Fibroblast of the conjunctiva (primary cell): Measurements from ENCODE around the gene RCE1.
"Not testable (repeated sequence)": the region's sequence is repeated elsewhere in the genome, so short reads cannot be mapped to it uniquely, and the experiment has no call there.

Experiments
- DNase-seq: peaks from one replicate; pipeline ENCODE4 v3.0.0-alpha.2; 2010; ENCODE audit warnings: low read depth

RCE1 gene, protein sequence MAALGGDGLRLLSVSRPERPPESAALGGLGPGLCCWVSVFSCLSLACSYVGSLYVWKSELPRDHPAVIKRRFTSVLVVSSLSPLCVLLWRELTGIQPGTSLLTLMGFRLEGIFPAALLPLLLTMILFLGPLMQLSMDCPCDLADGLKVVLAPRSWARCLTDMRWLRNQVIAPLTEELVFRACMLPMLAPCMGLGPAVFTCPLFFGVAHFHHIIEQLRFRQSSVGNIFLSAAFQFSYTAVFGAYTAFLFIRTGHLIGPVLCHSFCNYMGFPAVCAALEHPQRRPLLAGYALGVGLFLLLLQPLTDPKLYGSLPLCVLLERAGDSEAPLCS

DNA sequence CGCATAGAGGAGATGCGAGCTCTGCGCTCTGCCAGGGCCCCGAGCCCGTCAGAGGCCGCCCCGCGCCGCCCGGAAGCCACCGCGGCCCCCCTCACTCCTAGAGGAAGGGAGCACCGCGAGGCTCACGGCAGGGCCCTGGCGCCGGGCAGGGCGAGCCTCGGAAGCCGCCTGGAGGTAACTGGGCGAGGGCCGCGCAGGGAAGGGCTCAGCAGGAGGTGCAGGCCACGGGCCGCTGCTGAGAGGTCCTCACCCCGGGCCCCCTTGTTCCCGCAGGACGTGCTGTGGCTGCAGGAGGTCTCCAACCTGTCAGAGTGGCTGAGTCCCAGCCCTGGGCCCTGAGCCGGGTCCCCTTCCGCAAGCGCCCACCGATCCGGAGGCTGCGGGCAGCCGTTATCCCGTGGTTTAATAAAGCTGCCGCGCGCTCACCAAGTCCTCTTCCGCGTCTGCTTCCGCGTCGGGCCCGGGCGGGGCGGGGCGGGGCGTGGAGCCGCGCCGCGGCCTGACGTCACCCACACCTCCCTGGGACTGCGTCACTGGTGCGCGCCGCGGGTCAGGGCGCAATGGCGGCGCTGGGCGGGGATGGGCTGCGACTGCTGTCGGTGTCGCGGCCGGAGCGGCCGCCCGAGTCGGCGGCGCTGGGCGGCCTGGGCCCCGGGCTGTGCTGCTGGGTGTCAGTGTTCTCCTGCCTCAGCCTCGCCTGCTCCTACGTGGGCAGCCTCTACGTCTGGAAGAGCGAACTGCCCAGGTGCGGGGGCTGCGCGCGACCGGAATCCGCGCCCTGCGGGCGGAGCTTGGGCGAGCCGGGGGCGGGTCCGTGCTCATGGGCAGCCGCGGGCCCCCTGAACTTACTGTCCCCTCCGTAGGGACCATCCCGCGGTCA, at the start of gene RCE1:
Gene RCE1 (plus strand): TSS at position 546 of the 880 bp plus-strand sequence. CDS start 15 bp downstream, at position 561.
- DNase-seq, result peak; percentile 71

DNA sequence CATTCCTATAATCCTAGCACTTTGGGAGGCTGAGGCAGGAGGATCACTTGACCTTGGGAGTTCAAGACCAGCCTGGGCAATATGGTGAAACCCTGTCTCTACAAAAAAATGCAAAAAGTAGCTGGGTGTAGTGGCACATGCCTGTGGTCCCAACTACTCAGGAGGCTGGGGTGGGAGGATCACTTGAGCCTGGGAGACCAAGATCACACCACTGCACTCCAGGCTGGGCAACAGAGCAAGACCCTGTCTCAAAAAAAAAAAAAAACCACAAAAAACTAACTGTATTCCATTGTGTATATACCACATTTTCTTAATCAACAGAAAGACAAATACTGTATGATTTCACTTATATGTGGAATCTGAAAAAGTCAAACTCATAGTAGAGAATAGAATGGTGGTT, 43.4 kb upstream of the RCE1 start:
- not testable (repeated sequence) for DNase-seq

DNA sequence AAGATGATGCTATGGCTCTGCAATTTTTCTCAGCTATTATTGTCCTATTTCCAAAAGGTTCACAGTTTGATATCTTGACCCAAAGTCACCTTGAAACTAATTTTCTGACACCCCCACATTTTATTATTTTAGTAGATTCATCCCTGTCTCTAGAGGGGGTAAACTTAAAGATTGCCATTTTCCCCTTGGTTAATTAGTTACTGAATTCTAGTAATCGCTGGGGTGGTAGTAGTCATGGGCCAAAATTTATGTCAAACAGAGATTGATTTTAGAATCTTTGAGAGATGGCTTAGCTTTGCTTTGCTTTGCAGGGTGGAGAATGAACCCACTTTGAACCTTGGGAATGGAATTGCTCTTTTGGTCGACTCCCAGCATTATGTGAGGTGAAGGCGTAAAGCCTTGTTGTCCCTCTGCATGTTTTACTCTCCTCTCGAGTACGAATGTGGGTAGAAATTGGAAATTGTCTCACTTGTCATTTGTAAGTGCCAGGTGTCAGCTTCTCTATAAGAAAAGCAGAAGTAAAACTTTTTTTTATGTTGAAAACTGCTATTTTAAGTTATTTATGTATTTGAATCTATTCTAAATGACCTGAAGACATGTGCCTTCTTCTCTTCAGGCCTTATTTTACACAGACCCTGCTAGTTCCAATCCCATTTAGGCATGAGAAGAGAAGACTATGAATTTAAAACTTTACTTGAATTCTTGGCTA, 42.4 kb upstream of the RCE1 start:
- DNase-seq, result no peak

DNA sequence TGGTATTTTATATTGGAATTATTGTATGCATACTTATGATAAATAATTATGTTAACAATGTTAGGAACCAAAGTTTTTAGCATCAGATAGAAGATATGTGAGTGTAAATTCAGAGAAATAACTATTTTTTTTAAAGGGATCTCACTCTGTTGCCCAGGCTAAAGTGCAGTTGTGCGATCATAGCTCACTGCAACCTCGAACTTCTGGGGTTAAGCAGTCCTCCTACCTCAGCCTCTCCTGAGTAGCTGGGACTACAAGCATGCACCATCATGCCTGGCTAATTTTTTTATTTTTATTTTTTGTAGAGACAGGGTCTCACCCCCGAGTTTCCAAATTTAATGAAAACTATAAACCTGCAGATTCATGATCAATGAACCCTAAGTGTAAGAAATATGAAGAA, 33.6 kb upstream of the RCE1 start:
- DNase-seq, result no peak

DNA sequence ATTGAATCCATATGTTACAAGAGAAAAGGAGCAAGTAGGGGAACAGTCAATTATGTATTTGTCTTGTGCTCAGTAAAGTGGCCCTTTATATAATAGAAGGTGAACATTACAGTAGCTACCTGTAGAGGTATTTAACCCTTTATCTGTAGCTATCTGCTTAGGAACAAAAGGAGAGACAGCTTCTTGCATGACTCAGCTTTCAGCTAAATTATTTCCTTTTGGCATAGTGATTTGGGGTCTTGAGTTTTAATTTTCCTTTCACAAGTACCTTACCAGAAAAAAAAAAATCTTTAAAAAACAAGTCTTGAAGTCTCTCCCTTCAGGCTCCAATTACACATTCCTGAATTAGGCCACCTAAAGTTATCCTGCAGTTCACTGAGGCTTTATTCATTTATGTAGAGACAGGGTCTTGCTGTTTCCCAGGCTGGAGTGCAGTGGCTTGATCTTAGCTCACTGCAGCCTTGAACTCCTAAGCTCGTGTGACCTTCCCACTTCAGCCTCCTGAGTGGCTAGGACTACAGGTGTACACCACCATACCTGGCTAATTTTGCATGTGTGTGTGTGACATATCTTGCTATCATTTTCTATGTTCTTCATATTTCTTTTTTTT, 32.6 kb upstream of the RCE1 start:
- DNase-seq, result no peak

DNA sequence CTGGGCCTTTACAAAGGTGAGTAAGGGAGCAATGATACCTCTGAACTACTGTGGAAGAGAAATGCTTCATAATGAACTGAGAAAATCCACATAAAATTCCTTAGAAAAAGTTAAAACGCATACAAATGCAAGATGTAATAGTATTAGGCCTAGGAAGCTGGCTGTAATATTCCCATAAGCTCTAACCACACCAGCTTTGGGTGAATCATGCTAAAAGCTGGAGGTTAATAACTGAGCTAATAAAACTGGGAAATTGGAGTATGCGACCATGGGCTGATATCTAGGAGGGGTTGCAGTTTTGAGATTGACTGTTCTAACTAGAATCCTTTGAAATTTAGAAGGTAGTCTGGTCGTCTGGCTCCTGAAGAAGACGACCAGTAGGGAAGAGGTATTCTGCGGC, 28.6 kb upstream of the RCE1 start:
- no peak for DNase-seq

DNA sequence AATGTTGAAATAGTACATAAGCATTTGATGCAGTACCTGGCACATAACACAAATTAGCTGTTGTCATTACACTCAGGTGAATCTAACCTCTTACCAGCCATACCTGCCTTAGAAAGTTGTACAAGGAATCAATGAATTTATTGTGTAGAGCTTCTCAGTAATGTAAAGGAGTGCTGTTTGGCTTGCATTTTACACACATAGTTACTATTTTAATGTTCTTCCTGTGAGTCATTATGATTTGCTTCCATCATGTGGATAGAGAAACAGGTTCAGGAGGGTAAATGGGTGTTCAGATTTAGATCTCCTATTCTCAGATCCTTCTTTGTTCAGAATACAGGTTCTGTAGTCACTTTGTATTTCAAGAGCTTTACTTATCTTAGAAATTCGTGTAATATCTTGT, 27.6 kb upstream of the RCE1 start:
- no peak for DNase-seq

DNA sequence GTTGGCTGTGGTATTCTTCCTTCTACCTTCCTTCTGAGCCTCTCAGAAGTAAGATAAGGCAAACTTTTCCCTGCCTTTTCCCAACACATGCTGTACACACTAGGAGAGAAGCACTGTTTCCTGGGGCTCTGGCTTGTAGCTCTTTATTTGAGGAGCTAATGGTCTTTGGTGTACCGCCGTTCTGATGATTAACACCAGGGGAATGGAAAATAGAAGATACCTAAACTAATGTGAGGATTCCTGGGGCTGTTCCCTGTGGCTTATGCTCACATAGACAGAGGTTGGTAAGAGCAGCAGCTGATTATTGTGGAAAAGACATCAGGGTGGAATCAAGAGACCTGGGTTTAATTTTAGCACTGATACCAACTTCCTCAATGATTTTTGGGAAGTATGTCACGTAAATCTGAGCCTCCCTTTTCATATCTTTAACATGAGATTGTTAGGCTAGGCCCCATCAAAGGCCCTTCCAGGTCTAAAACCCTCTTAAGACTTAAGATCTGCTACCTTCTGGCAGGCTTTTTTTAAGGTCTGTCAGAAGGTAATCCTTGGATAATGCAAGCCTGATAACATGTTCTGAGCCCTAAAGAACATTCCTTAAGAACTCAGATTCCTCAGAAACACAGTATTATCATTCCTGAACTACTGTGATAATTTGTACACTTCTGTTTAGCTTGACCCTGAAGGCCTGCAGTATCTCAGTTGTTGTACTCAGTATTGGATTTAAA, 24.8 kb upstream of the RCE1 start:
- DNase-seq, result no peak

DNA sequence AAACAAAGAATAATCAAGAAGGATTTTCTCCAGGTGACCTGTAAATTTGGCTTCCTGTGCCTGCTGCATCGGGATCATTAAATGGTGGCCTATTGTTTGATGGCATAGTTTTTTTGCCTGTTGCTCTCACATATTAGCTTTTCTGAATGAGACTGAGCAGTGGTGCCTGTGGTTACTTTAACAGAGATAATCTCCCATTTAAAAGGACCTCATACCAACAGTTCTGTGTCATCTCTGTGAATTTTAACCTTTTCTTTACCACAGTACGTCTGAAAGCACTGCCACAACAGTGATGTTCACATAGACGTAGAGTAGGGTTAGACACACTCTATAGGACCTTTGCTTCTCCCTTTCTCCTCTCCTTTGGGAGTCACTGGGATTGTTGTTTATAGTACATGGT, 22.9 kb upstream of the RCE1 start:
- DNase-seq, result no peak

DNA sequence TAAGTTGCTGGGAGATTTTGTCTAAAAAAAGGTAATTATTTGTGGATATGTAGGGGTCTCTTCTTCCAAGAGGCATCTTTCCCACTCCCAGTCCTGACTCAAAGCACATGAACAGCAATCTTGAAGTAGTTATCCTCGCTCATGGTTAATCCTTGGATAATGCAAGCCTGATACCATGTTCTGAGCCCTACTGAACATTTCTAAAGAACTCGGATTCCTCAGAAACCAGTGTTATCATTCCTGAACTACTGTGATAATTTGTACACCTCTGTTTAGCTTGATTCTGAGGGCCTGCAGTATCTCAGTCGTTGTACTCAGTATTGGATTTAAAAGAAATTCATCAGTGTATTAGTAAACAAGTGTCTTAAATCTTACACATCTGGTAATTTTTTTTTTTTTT, 22.3 kb upstream of the RCE1 start:
- no peak for DNase-seq

DNA sequence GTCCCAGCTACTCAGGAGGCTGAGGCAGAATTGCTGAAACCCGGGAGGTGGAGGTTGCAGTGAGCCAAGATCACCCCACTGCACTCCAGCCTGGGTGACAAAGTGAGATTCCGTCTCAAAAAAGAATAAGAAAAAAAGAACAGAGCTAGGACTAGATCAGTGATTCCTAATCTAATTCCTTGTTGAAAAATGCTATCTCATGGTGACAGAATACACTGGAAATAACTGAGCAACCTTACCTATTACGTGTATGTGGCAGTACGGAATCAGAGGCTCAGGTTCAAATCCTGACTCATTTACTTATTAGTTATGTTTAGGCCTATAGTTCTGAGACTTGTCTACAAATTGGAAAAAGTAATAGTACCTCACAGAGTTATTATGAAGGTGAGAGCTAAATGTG, 19.5 kb upstream of the RCE1 start:
- no peak for DNase-seq

DNA sequence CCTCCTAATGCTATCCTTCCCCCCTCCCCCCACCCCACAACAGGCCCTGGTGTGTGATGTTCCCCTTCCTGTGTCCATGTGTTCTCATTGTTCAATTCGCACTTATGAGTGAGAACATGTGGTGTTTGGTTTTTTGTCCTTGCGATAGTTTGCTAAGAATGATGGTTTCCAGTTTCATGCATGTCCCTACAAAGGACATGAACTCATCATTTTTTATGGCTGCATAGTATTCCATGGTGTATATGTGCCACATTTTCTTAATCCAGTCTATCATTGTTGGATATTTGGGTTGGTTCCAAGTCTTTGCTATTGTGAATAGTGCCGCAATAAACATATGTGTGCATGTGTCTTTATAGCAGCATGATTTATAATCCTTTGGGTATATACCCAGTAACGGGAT, 18.7 kb upstream of the RCE1 start:
- DNase-seq, result not testable (repeated sequence)

DNA sequence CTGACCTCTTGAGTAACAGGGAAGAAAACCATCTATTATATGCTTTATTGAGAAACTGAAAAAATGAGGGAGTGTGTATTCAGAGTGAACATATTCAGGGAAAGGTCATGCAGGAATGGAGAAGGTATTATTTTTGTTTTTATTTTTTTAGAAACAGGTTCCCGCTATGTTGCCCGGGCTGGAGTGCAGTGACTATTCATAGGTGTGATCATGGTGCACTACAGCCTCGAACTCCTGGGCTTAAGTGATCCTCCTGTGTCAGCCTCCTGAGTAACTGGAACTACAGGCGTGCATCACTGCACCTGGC, 8.7 kb upstream of the RCE1 start:
- DNase-seq, result no peak

DNA sequence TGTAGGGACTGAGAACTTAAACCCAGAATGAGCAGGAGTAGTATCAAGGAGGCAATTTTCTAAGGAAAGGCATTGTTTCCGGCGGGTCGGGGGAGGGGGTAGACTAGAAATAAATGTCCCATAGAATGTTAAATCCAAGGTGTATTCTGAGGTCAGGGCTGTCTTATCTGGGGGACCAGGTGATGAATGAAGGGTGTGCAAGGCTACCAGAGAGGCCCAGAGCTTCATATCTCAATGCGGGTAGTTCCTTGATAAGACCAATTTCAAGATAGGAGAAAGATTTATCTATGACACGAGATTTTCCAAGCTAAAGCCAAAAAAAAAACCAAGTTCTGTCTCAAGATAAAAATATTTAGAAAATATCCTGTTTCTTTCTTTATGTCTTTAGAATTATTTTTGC, 8.3 kb upstream of the RCE1 start:
- DNase-seq, result no peak

DNA sequence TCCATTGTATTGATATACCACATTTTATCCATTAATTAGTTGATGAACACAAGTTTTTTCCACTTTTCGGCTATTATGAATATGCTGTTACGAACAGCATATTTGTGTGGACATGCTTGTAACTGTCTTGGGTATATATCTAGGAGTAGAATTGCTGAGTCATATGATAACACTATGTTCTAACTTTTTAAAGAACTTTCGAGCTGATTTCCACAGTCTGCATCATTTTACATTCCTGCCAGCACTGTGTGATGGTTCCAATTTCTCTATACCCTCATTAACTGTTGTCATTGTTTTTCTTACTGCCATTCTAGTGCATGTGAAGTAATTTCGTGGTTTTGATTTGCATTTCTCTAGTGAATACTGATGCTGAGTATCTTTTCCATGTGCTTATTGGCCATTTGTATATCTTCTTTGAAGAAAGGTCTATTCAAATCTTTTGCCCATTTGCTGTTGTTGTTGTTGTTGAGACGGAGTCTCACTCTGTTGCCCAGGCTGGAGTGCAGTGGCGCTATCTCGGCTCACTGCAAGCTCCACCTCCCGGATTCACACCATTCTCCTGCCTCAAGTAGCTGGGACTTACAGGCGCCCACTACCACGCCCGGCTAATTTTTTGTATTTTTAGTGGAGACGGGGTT, 7.4 kb upstream of the RCE1 start:
- DNase-seq, result peak; percentile 71

DNA sequence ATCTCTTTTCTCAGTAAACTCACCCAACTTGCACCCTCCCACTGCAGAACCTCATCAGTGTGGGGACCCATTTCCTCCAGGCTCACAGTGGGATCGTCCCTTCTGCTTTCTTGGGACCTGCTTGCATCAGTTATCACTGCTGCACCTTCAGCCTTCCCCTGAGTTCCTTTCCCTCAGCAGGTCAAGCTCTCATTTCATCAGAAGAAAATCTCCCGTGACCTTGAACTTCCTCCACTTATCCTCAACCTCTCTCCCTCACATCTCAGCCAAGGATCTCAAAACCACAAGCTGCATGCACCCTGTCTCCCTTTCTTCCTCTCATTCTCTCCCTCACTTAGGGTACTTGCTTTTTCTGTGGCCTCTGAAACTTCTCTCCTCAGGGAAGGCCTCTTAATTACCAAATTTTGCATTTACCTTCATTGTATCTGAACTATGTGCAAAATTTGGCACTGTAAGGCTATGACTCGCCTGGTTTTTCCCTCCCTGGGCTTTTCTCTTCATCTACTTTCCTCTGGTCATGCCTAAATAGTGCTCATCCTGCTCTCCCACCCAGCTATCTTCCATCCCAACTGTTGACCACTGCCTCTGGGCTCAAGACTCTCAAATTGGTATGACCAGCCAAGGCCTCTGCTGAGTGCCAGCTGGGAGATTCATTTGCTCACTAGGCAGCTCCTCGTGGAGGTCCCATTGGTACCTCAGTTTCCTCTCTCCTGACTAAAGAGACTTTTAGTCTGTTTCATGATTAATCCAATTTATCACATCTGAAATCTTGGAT, 2.7 kb upstream of the RCE1 start:
- DNase-seq, result no peak

DNA sequence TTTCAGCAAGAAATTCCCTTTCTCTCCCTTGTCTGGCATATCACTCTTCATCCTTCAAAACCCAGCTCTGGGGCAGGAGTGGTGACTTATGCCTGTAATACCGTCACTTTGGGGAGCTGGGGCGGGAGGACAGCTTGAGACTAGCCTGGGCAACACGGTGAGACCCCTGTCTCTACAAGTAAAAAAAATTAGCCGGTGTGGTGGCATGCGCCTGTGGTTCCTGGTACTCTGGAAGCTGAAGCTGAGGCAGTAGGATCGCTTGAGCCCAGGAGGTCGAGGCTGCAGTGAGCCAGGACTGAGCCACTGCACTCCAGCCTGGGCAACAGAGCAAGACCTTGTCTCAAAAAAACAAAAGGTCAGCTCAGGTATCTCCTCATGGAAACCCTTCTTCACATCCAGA, 1.4 kb upstream of the RCE1 start:
- DNase-seq, result no peak

DNA sequence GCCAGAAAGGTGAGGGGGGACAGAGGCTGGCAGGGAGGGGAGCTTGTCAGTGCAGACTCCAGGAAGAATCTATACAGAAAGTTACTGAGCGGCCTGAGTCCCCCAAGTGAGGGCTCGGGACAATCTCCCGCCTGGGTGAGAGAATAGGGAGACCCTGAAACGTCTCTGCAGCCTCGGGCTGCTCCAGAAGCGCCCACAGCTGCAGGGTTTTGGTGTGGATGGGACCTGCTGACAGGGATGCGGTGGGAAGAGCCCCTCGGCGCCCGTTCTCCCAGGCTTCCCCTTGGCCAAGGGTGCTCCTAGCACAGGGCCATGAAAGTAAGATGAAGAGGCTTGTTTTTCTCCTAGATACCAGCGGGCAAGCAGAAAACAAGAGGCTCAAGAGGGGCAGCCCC, 743 bp upstream of the RCE1 start:
- no peak for DNase-seq

DNA sequence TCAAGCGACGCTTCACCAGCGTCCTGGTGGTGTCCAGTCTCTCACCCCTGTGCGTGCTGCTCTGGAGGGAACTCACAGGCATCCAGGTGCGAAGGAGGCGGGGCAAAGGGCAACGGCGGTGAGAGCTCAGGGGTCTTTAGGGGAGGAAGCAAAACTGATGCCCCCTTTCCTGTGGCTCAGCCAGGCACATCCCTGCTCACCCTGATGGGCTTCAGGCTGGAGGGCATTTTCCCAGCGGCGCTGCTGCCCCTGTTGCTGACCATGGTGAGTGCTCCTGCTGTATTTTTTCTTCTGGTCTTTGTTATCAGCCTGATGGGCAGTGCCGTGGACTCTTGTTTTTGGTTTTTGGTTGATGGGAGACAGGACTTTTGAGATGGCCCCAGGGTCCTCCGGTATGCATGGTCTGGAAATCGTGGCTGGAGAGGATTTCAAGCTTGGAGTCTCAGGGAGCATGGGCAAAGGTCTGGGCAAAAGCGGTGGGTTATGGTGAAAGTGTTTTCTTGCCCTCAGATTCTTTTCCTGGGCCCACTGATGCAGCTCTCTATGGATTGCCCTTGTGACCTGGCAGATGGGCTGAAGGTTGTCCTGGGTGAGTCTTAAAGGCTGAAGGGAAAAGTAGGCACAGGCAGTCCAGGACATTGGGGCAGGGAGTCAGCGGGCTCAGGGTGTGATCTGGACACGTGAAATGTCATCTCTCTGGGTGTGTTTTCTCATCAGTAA, 695 bp downstream of the RCE1 start:
- no peak for DNase-seq
